ENCODE measurements around the gene KISS1R.

KISS1R gene

DNA sequence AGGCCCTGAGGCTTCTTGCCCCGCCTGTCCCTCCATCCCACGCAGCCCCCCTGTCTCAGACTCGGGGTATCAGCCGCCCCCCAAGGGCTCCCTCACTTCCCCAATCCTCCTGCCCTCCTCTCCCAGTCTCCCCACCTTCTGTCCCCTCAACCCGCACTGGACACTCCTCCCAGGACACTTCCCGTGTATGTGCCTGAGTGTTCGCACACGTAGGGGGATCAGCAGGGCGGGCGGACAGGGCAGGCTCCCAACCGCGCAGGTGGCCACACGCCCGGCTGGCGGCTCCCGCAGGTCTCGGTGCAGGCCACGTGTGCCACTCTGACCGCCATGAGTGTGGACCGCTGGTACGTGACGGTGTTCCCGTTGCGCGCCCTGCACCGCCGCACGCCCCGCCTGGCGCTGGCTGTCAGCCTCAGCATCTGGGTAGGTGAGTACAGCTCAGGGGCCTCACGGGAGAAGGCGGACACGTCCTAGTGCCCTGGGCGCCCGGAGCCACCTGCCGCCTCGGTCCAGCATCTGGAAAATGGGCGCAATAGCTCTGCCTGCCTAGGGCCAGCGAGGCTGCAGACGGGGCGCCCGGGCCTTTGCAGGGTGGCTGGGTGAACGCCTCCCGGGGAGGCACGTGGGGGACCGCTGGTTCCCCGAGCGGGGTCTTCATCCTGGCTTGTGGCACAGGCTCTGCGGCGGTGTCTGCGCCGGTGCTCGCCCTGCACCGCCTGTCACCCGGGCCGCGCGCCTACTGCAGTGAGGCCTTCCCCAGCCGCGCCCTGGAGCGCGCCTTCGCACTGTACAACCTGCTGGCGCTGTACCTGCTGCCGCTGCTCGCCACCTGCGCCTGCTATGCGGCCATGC is 2.3 kb downstream of the KISS1R start:
- no peak for DNase-seq (ENCODE audit: low read depth, low spot score)

DNA sequence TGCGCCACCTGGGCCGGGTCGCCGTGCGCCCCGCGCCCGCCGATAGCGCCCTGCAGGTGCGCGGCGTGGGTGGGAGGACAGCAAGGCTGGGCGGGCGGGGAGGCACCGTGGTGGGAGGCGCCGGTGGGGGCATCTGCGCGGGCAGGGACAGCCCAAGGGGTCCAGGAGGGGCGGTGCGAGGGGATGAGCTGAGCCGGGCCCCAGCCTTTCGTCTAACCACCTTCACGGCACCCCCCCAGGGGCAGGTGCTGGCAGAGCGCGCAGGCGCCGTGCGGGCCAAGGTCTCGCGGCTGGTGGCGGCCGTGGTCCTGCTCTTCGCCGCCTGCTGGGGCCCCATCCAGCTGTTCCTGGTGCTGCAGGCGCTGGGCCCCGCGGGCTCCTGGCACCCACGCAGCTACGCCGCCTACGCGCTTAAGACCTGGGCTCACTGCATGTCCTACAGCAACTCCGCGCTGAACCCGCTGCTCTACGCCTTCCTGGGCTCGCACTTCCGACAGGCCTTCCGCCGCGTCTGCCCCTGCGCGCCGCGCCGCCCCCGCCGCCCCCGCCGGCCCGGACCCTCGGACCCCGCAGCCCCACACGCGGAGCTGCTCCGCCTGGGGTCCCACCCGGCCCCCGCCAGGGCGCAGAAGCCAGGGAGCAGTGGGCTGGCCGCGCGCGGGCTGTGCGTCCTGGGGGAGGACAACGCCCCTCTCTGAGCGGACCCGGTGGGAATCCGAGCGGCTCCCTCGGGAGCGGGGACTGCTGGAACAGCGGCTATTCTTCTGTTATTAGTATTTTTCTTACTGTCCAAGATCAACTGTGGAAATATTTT is 3.1 kb downstream of the KISS1R start:
- DNase-seq (ENCODE audit: low read depth, low spot score): no peak

DNA sequence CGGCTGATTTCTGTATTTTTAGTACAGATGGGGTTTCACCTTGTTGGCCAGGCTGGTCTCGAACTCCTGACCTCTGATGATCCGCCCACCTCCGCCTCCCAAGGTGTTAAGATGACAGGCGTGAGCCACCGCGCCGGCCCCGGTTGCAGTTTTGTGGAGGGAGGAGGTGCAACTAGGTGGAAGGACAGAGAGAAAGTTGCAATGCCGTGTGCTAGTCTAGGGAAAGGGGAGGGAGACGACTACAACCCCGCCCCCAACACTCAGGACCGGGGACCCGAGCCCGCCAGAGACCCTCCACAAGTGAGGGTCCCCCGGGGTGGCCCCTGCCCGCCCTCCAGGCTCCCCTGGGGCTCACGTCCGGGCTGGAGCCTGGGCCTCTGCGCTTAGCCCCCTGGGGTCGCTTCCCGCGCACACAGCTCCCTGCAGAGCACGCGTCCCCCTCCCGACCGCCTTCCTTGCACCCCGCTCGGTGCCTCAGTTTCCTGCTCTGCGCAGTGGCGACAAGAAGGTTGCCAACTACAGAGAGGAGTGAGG is 7.5 kb downstream of the KISS1R start:
- no peak for DNase-seq (ENCODE audit: low read depth, low spot score)

DNA sequence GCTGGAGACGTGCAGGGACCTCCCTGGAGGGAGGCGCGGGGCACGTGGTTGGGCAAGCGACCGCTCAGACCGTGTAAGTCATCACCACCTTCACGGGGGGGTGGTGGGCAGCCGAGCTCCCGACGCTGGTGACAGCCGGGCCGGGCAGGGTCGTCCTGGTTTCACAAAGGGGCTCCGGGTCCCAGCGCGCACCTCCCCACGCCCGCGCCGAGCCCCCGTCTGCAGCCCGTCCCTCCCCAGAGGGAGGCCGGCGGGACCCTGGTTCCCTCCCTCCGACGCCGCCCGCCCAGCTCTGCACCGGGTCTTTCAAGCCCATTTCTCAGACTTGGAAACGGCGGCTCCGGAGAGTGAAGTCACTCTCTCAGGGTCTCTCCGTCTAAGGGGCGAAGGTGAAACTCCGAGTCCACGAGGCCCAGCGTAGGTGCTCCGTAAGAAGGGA is 8.0 kb downstream of the KISS1R start:
- no peak for DNase-seq (ENCODE audit: low read depth, low spot score)

DNA sequence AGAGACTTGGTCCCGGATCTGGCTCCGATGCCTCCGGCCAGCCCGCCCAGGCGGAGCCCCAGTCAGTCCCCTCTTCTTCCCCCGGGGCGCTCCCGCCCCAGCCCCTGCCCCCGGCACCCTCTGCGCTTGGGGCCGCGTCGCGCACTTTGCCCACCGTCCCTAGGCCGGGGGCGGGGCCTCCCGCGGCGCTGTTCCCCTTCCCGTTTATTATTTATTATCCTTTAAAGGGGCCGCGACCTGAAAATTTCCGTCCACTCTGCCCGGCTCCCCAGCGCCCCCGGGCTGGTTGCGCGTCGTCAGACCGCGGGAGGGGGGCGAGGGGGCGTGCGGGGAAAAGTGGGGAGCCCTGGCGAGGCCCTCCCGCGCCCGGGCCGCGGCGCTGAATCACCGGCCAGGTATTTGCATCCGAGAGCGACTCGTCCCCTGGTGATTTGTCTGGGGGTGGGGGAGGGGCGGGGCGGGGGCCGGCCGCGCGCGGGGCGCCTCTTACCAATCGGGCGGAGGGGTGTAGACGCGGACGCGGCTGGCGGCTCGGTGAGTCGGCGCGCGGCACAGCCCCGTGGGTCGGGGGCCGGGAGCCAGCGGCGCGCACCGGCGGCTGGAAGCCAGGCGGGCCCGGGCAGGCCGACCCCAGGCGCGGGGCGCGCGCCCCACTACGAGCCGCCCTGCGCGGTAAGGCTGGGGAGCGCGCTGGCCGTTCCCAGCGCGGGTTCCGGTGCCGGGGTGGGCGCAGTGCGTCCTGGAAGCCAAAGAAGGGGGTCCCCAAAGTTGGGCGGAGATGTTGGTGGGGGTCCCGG is 8.6 kb downstream of the KISS1R start, which contains the start of gene ARID3A:
Gene ARID3A (plus strand): TSS at position 510 of the 797 bp plus-strand sequence. CDS start 3,494 bp downstream, outside the sequence.
- DNase-seq (ENCODE audit: low read depth, low spot score): no peak

DNA sequence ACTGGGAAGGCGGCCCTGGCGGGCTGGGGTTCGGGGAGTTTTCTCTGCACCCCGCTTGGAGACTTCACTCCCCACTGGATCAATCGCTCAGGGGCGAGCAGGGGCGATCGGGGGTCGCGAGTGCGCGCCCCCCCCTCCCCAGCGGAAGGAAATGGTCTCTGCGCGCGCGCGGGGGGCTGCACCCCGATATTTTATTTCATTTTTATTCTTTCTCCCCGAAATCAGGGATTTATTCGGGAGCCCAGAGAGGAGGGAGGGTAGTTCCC is 9.1 kb downstream of the KISS1R start:
- DNase-seq (ENCODE audit: low read depth, low spot score): no peak

DNA sequence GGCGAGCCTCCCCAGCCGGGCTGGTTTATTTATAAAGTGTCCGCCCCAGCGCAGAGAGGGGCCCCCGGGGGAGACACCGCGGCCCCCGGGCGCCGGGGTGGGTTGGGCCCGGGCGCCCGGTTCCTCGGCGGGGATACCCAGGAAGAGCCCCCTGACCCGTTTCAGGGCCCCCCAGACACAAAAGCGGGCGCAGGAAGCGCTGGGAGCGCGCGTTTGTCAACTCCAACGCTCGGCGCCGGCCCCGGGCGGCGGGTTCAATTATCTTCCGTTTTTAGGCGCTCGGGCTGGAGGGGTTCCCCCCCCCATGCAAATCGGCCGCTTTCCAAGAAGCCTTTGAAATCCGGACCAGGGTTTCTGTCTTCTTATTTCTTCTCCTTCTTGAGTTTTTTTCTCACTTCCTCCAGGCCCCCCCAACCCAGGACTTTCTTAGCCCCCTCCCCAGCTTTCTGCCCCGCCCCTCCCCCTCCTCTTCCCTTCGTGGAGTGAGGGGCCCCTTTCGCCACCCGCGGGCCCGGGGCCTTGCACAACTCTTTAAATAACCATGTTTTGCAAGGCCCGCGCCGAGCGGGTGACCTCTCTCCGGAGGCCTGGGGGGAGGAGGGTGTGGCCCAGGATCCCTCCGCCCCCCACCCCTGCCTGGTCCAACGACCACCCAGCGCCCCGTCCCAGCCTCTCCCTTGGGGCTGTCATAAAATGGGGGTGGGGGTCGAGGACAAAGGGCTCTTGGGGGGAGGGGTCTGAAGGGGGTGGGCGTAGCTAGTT is 9.6 kb downstream of the KISS1R start:
- no peak for DNase-seq (ENCODE audit: low read depth, low spot score)

DNA sequence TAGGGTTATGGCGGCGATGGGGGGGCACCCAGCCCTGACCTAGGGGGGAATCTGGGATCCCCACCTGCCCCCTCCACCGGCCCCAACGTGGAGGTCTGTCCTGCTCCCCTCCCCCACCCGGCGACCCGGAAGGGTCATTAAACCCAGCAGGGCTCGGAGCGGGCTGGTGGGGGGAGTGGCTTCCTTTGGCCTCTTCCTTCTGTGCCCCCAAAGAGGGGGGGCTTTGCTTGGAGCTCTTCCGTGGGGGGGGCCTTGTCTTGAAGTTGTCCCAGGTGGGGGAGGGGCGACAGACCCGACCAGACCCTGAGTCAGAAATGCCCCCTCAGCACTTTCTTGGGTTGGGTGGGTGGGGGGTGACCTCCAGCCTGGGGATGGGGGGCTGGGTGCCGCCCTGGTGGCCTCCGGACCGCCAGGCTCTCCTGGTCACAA is 10.2 kb downstream of the KISS1R start:
- no peak for DNase-seq (ENCODE audit: low read depth, low spot score)

DNA sequence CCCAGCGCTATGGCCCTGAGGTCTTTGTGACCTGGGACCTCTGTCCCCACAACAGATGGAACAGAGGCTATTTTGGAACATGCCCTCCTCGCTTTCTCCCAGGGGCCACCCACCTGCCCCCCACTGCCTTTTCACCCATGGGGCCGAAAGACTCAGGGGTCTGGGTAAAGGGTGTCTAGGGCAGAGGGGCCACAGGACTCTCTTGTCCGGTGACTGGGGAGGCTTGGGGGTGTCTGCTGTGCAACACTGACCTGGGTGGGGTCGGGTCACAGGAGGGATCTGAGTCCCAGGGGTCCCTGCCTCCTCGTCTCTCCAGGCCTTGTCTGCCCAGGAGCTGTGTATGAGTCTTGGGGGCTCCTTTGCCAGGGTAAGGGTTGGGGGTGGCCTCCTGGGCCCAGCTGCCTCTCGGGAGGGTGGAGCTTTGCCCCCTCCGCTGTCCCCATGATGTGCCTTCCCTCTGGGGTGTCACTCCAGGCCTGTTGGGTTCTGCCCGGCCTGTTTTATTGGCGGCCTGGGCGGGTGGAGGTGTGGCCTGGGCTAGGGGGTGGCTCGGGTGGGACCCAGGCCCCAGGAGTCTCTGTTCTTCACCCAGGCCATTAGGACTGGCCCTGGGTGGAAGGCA is 10.8 kb downstream of the KISS1R start:
- DNase-seq (ENCODE audit: low read depth, low spot score): no peak

DNA sequence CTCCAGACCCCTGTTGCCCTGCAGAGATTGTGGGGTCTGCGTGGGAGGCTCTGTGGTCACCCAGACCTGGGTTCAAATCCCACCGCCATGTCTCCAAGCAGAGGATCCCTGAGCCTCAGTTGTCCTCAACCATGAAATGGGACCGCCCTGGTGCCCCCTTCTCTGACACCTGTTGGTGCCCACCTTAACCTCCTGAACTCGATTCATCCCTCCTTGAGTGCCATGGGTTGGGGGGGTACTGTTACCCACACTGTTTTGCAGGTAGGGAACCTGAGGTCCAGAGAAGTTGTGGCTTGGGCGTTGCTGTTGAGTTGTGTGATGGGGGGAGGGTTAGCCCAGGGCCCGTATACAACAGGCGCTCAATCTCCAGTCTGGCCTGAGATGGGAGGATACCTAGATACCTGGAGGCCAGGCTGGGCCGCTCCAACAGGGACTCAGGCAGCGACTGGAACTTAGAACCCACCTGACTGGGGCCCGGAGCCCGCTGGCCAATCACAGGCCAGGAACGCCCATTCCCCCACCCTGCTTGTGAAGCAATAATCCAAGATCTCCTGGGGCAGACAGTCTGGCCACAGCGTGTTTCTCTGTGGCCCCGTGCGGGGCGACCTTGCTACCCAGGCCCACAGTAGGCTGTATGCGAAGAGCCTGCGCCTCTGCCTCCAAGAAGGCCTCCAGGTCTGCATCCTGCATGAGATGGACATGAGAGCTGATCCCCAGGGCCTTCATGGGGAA is 11.5 kb downstream of the KISS1R start:
- DNase-seq (ENCODE audit: low read depth, low spot score): no peak

DNA sequence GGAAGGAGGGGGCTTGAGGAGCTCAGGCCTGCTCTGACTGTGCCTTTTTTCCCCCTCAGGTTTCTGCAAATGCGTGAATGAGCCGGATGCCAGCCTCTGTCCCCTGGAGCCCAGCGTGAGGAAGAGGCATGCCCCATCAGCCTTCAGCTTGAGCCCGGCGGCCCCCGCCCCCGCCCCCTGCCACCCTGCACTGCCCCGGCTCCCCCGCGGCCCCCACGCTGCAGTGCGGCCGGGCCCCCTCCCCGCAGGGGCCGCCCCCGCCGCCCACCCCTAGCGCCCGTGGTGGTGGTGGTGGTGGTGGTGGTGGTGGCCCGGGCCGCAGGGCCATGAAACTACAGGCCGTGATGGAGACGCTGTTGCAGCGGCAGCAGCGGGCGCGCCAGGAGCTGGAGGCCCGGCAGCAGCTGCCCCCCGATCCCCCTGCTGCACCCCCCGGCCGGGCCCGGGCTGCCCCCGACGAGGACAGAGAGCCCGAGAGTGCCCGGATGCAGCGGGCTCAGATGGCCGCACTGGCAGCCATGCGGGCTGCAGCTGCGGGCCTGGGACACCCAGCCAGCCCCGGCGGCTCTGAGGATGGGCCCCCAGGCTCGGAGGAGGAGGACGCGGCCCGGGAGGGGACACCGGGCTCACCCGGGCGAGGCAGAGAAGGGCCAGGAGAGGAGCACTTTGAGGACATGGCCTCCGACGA is 12.2 kb downstream of the KISS1R start:
- no peak for DNase-seq (ENCODE audit: low read depth, low spot score)

DNA sequence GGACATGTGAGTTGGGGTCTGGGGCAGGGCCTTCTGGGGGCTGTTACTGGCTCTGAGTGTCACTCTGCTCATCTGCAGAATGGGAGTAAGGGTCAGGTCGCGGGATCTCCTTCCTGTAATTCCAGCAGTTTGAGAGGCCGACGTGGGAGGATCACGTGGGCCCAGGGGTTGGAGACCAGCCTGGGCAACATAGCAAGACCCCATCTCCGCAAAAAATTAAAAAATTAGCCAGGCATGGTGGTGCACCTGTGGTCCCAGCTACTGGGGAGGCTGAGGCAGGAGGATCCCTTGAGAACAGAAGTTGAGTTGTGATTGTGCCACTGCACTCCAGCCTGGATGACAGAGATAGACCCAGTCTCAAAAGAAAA is 12.7 kb downstream of the KISS1R start:
- DNase-seq (ENCODE audit: low read depth, low spot score): no peak

DNA sequence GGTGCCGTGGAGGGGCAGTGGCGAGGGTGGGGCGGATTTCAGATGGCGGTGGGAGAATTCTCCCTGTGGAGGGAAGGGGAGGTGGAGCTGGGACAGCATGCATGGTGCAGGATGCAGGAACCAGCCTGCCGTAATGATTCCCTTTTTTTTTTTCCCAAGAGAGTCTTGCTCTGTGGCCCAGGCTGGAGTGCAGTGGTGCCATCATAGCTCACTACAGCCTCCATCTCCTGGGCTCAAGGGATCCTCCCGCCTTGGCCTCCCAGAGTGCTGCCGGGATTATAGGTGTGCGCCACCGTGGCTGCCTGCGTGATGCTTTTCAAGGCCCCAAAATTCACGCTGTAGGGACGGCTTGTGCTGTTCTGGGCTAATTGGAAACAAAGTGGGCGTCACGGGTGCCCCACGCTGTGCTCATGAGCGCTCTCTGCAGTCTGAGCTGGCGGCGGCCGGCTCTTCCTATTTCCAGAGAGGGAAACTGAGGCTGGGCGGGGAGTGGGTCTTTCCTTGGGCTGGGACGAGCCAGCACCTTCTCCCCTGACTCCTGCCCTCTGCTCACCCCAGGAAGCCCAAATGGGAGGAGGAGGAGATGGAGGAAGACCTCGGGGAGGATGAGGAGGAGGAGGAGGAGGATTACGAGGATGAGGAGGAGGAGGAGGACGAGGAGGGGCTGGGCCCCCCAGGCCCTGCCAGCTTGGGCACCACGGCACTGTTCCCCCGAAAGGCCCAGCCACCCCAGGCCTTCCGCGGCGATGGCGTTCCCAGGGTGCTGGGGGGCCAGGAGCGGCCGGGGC is 14.9 kb downstream of the KISS1R start:
- no peak for DNase-seq (ENCODE audit: low read depth, low spot score)

DNA sequence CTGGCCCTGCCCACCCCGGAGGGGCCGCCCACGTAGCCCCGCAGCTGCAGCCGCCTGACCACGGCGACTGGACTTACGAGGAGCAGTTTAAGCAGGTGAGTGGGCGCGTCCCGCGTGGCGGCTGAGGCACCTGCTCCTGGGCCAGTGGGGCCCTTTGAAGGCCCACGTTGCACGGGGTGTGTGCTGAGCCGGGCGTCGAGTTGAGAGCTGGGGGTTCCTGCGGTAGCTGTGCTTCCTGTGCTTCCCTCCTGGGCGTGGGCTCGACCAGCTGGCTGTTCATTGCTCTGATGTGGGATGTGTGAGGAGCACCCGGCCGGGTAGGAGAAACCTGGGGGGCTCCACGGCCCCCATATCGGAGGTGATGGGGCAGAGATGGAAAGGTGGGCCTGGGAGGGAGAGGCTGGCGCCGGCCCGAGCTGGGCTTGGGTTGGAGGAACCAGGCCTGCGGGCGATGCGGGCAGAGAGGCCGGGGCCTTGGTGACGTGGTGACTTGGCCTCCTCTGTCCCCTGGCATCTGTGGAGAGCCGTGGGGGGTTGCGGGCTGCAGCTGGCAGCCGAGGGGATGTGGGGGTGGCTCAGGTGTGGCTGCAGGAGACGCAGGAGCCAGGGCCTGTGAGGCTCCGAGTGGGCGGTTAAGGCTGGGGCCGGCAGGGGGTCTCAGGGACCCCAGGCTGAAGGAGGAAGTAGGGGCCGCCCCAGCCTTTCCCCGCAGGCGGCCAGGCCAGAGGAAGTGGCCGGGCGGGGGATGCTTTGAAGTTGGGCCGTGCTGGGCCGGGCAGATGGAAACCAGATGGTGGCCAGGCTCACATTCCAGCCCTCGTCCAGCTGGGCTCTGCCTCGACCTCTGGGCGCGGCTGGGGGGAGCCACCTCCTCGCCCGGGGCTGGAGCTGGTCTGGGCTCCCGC is 15.8 kb downstream of the KISS1R start:
- peak; percentile 86 for DNase-seq (ENCODE audit: low read depth, low spot score)

DNA sequence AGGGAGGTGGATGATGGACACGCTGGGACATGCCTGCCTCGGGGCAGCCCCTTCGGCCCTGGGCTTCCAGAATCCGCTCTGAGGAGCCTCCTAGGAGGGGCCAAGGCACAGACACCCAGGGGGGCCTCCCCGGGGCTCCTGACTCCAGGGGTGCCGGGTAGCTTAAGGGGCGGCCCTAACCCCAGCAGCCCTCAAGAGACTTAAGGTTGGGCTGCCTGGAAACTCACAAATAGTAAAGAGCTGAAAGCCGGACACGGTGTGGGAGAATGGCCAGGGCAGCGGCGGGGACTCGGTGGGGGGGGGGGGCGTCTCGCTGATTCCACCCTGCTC is 16.4 kb downstream of the KISS1R start:
- DNase-seq (ENCODE audit: low read depth, low spot score): no peak

DNA sequence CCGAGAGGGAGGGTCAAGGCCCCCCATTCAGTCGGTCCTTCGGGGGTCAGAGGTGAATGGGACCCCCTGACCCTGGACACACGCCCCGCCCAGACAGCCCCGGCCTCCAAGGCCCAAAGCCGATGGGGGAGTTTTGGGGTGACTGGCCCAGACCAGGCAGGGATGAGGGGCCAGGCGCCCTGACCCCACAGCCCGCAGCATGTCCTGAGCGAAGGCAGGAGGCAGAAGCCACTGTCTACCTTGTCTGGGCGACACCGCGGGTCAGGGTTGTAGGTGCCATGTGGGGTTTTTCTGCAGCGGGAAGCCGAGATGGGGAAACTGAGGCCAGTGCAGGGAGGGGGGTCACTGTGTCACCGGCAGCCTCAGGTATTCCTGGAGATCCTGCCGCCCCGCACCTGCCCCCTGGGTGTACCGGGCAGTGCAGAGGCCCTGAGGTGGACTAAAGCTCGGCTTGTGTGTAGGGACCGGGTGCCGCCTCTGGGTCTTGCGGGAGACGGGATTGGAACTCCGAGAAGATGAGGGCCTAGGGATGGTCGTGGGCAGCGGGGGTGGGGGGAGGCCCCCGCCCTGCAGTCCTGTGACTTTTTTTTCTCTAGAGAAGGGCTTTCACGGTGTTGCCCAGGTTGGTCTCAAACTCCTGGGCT is 17.2 kb downstream of the KISS1R start:
- no peak for DNase-seq (ENCODE audit: low read depth, low spot score)

DNA sequence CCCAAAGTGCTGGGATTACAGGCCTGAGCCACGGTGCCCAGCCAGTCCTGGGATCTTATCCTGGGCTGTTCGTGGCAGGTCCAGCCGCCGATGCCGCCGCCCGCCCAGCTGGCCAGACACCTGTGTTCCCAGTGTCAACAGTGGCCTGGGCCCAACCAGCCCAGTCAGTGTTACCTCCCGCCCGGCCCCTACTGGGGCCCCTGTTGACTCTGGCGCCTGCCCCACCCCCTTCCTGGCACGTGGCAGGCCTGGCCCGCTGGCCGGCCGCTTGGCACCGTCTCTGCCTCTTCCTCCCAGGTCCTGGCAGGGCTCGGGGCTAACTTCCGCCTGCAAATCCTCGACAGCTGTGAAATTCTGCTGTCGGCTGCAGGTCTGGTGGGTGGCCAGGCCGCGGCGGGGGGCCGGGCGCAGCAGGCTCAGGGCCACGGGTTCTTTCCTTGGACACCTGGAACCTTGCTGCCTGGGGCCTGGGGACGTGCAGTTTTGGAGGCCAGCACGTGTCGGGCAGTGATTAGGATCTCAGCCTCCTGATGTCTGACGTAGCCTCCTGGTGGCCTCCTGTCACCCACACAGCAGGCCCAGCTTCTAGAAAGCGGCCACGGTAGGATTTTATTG is 17.8 kb downstream of the KISS1R start:
- DNase-seq (ENCODE audit: low read depth, low spot score): no peak
